NAMALWA (cell line): ENCODE results near the gene CD48.
A peak's percentile ranks its signal among the peaks of the same experiment; 100 is the strongest.

Experiments used
- DNase-seq: peaks from one replicate; pipeline ENCODE4 v3.0.0-alpha.2; 2015; ENCODE audit warnings: low spot score

CD48 gene

GRCh38 chr1:160676869-160677597 lies 34.6 kb downstream of the CD48 start:
- DNase-seq, result no peak

DNA sequence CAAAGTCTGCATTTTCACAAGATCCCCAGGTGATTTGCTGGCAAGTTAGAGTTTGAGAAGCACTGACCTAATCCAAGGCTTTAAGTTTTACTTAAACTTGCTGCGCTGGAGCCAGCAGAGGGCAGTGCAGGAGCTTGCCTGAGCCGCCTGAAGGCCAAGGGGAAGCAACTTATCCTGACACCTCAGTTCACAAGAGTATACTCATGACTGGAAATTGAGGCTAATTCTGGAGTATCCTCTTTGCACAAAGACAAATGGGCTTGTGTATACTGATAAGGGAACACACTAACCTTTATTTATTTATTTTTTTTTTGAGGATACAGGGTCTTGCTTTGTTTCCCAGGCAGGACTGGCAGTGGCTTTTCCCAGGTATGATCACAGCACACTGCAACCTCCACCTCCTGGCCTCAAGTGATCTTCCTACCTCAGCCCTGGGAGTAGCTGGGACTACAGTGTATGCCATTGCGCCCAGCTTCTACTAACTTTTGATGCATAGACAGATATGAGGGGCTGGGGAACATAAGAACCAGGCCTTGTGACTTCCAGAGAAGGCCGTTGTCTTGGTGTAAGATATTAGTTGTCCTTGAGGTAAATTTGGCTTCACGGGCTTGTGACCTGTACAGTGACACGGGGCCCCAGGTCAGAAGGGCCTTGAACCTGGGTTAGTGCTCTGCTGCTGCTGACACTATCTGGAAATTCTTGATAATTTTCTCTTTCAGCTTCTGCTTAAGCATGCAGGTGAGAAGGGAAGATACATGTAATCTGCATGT lies 35.8 kb downstream of the CD48 start:
- DNase-seq, result peak; percentile 90

DNA sequence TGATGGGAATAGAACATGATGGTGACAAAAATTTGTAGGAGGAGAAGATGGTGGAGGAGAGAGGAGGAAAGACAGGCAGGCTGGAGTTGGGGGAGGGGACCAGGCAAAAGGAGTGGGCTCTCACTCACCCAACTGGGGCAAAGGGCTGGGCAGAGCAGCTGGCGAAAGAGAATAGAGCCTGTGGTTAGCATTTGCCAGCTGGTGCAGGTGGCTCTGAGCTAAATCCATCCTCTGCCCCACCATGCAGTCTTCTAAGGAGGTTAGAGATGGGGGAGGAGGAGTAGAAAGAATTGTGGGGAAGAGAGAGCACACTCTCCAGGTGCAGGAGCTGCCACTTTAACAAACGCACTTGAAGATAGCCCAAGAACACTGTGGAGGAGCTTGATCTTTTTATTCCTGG lies 37.2 kb downstream of the CD48 start:
- peak; percentile 80 for DNase-seq

GRCh38 chr1:160672789-160673695 lies 38.6 kb downstream of the CD48 start:
- DNase-seq, result peak; percentile 38

DNA sequence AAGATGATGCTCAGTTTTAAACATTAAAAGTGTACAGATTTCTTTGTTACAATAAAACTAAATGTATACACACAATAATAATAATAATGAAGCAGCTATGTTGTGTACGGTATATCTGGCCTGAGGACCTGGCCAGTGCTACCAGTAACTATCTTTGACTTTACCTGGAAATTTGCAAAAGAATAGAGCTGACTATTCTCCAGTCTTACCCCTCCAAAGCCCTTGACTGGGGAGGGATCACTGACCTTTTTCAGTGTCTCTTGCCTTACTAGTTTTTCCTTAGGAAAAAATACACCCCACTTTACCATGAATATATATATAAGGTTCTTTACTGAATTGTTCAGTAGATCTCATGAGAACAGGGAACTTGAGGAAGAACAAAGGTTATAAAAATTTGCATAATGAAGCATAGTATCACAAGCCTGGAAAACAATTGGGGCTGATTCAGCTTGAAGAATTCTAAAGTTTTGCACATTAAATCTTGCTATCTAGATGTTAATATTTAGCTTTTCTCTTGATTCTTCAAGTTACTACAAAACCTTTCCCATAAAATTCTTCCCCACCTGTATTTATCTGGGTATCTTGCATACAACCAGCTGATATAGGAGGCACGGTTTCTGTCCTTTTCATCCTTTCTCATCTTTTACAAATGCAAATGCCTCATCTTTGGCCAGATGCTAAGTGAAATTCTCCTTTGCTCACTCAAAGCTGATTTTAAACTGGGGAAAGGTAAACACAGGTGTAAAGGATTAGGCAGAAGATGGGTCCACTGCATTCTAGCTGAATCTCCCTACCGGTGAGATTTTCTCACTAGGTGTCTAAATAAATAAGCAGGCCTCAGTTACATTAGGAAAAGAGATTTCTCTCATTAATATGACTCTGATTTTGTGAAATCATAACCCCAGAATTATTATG lies 39.8 kb downstream of the CD48 start:
- no peak for DNase-seq

DNA sequence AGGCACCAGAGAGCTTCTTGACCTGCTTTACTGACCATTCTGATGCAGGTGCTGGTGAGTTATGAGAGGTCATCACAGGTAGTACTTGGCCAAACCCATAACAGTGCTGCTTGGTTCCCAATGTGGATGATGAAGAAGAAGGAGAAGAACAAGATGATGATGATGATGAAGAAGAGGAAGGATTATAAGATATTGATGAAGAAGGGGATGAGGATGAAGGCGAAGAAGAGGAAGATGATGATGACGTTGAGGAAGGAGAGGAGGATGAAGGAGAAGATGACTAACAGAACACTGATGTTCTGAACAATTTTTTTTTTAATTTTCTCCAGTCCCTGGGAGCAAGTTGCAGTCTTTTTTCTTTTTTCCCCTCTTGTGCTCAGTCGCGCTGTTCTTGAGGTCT lies 40.9 kb downstream of the CD48 start:
- DNase-seq, result no peak

DNA sequence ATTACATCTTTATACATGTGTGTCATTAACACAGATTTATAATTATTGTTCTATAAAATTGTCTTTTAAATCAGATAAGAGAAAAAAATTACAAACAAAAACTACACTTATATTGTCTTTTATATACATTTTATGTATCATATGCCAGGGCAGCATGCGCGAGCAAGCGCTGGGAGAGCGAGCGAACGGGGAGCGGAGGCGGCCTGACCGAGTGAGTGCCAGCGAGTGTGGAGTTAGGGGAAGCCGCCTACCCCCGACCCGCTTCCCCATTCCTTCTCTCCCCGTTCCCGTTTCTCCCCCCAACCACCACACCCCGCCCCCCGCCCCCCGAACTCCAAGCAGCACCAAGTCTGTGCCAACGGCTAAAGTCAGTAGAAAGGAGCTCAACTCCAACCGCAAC lies 41.8 kb downstream of the CD48 start:
- DNase-seq, result no peak

DNA sequence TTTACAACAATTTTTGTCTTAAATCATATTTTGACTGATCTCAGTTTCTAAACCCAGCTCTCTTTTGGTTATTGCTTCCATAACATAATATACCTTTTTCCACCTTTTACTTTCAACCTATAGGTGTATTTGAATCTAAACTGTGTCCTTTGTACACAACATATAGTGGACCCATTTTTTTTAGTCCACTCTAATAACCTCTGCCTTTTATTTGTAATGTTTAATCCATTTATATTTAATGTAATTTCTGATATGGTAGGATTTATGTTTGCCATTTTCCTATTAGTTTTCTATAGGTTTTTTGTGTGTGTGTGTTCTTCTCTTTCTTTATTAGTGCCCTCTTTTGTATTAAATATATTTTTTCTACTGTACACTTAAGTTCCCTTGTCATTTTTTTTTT lies 42.3 kb downstream of the CD48 start:
- no peak for DNase-seq

GRCh38 chr1:160667896-160668295 lies 43.7 kb downstream of the CD48 start:
- DNase-seq, result no peak

- DNase-seq, result no peak
Measured at GRCh38 chr1:160666079-160666442, 45.6 kb downstream of the CD48 start.

DNA sequence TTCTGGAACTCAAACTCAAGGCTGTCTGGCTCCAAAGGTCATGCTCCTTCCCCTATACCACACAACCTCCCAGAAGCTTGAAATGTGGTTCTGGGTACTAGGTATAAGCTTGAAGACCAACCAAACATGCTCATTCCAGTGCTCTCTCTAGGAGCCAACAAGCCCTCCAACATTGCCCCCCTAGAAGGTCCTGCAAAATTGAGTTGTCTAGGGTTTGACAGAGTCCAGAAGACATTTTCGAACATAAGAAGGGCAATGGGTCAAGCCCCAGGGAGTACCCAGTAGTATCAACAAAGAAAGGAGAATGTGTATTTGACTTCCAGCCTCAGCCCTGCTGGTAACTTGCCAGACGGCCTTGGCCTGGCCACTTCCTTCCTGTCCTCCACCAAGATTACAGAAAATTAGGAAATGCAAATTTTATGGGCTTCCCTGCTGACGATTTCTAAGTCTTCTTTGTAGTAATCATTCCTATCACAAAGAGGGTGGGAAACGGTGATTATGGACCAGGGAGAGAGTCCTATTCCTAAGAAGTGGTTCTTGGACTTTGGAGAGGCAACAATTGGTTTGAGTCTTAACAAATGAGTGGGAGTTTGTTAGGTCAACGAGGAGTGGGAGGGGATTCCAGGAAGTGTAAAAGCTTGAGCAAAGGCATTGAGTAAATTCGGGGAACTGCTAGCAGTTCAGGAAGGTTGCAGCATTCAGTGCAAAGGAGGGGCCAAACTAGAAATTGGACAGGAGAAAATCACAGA lies 46.1 kb downstream of the CD48 start:
- DNase-seq, result no peak

- no peak for DNase-seq
Measured at GRCh38 chr1:160664573-160665051, 47.0 kb downstream of the CD48 start.

GRCh38 chr1:160662910-160663309 lies 48.7 kb downstream of the CD48 start:
- no peak for DNase-seq

DNA sequence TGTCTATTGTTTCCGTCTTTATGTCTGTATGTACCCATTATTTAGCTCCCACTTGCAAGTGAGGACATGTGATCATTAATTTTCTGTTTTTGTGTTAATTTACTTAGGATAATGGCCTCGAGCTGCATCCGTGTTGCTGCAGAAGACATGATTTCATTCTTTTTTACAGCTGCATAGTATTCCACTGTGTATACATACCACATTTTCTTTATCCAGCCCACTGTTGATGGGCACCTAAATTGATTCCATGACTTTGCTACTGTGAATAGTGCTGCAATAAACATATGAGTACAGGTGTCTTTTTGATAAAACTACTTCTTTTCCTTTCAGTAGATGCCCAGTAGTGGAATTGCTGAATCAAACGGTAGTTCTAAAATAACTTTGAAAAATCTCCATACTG lies 52.1 kb downstream of the CD48 start:
- no peak for DNase-seq

GRCh38 chr1:160658814-160659193 lies 52.8 kb downstream of the CD48 start:
- DNase-seq, result no peak

- no peak for DNase-seq
Measured at GRCh38 chr1:160658162-160658813, 53.3 kb downstream of the CD48 start.

DNA sequence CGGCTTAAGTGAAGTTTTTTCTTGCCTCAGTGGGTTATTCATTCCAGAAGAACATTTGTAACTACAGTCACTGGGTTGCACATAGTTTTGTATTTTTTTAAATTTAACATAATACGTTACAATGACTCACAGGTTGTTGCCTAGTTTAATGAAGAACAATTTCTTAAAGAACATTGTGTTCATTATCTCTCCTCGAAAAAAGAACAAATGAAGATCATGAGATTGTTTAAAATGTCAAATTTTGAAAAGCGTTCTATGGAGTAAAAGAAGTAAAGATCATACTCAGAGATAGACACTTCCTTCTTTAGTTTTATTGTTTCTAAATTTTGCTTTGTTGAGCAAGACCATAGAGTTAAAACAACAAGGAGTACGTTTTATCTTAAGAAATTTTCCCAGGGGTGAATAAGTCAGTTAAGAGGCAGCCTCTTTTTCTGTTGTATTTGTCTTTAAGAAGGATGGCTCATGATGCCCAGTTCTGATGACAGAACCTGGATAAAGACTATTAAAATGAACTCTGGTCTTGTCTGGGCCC lies 54.3 kb downstream of the CD48 start:
- DNase-seq, result no peak

- DNase-seq, result no peak
Measured at GRCh38 chr1:160656737-160657136, 54.9 kb downstream of the CD48 start.

- peak; percentile 38 for DNase-seq
Measured at GRCh38 chr1:160653620-160654016, 58.0 kb downstream of the CD48 start.
